Fibroblast of lung (primary cell): Measurements from ENCODE around the gene CARD14. TPM values are rescaled to one million over a fixed set of nuclear protein-coding genes. Genes with fewer than 3 reads are reported as not detected.

Source experiments
- DNase-seq, 2 donors: peaks; one replicate each; pipeline versions ENCODE4 v3.0.0 to v3.0.0-alpha.2; 2010; ENCODE audit warnings: low read depth in 2 of 2
- H2AFZ ChIP-seq: 2 replicates; pipeline ENCODE4 v1.5.1; 2012; ENCODE audit warnings: low read length, control low read depth, inconsistent platforms
- H3K27ac ChIP-seq: 2 replicates; pipeline ENCODE4 v1.5.1; 2011; ENCODE audit warnings: low read length, control low read depth; ENCODE audit not compliant: insufficient read depth
- H3K27me3 ChIP-seq: 2 replicates; pipeline ENCODE4 v1.5.1; 2011; ENCODE audit warnings: mild to moderate bottlenecking, low read length; ENCODE audit not compliant: control insufficient read depth, insufficient read depth
- H3K36me3 ChIP-seq: 2 replicates; pipeline ENCODE4 v1.5.1; 2011; ENCODE audit warnings: low read length; ENCODE audit not compliant: control insufficient read depth, insufficient read depth
- H3K4me1 ChIP-seq: 2 replicates; pipeline ENCODE4 v1.5.1; 2011; ENCODE audit warnings: low read length; ENCODE audit not compliant: control insufficient read depth, insufficient read depth; ENCODE audit errors: extremely low read depth
- H3K4me2 ChIP-seq: 2 replicates; pipeline ENCODE4 v1.5.1; 2011; ENCODE audit warnings: low read length, control low read depth; ENCODE audit not compliant: insufficient read depth; ENCODE audit errors: extremely low read depth
- H3K4me3 ChIP-seq, 4 experiments: fragments of 200-600 bp in 1 of 4; sonication (generic) in 1 of 4; replicated peaks in 1 of 4; 2 replicates each; pipeline ENCODE4 v1.5.1; 2011 to 2016; ENCODE audit warnings: low read length in 4 of 4, low read depth in 3 of 4, mild to moderate bottlenecking in 3 of 4, control low read depth in 2 of 4, inconsistent platforms in 1 of 4, mixed read lengths in 1 of 4; ENCODE audit not compliant: insufficient read depth in 1 of 4; ENCODE audit errors: control extremely low read depth in 1 of 4
- H3K79me2 ChIP-seq: 2 replicates; pipeline ENCODE4 v1.5.1; 2012; ENCODE audit warnings: mild to moderate bottlenecking, low read length, inconsistent platforms; ENCODE audit not compliant: control insufficient read depth, insufficient read depth
- H3K9ac ChIP-seq: 2 replicates; pipeline ENCODE4 v1.5.1; 2011; ENCODE audit warnings: mild to moderate bottlenecking, low read length, control low read depth; ENCODE audit not compliant: insufficient read depth
- H3K9me3 ChIP-seq: 2 replicates; pipeline ENCODE4 v1.5.1; 2012; ENCODE audit warnings: low read depth, low read length; ENCODE audit not compliant: control insufficient read depth, insufficient read depth
- H4K20me1 ChIP-seq: 2 replicates; pipeline ENCODE4 v1.5.1; 2011; ENCODE audit warnings: low read length; ENCODE audit not compliant: control insufficient read depth, insufficient read depth; ENCODE audit errors: extremely low read depth
- CTCF ChIP-seq, 2 donors: IDR thresholded peaks in 1 of 2; conservative IDR thresholded peaks in 1 of 2; 1 replicate in 1 of 2; 2 replicates in 1 of 2; pipeline ENCODE4 v1.5.1; 2011 to 2012; ENCODE audit warnings: low read length in 2 of 2, control low read depth in 1 of 2, inconsistent platforms in 1 of 2, low read depth in 1 of 2, mild to moderate bottlenecking in 1 of 2
- EZH2 ChIP-seq: IDR thresholded peaks from 2 replicates; pipeline ENCODE4 v1.5.1; 2012; ENCODE audit warnings: low read length, control low read depth, mild to moderate bottlenecking; ENCODE audit errors: missing control alignments
- polyA plus RNA-seq, 2 donors: library from polyadenylated mRNA; depleted of rRNA in 1 of 2; stranded (reverse) in 1 of 2; unstranded in 1 of 2; fragments of >200 nt; gene quantifications; 2 replicates each; pipeline ENCODE4 v1.2.1, GENCODE V29; 2011 to 2012; ENCODE audit warnings: missing spikeins in 1 of 2
- total RNA-seq: library from RNA; depleted of rRNA; stranded (reverse); fragments of >200 nt; gene quantifications from 2 replicates; pipeline ENCODE4 v1.2.1, GENCODE V29; 2014

Gene CARD14
- total and polyA plus RNA-seq, 2 donors (not counting 1 experiment from before 2014, with no cell fraction given): 0.17 TPM; not detected in 1

- Histone ChIP-seq H3K4me3 (no peak overlapping the region), H4K20me1 (no peaks in the 10 kb centered on the region), H3K79me2 (peaks cover 16% of the 10 kb centered on the region), H3K4me2 (no peak overlapping the region), H3K9me3 (no peaks in the 10 kb centered on the region), H3K36me3 (peaks cover 39% of the 10 kb centered on the region), H2AFZ (no peak overlapping the region), H3K9ac (no peak overlapping the region), H3K4me1 (no peaks in the 10 kb centered on the region), H3K27ac (no peak overlapping the region), H3K27me3 (no peaks in the 10 kb centered on the region)
- DNase-seq: no peak
- TF ChIP-seq CTCF (conservative IDR thresholded peaks at IDR 0.05 in 1 of 2, IDR thresholded peaks at IDR 0.05 in 1 of 2; ENCODE audit: low read depth in 1 of 2, low read length in 2 of 2) (no peak), EZH2 (no peak)
Observed at GRCh38 chr17:80138856-80139426, 30.9 kb upstream of the CARD14 start.

DNA sequence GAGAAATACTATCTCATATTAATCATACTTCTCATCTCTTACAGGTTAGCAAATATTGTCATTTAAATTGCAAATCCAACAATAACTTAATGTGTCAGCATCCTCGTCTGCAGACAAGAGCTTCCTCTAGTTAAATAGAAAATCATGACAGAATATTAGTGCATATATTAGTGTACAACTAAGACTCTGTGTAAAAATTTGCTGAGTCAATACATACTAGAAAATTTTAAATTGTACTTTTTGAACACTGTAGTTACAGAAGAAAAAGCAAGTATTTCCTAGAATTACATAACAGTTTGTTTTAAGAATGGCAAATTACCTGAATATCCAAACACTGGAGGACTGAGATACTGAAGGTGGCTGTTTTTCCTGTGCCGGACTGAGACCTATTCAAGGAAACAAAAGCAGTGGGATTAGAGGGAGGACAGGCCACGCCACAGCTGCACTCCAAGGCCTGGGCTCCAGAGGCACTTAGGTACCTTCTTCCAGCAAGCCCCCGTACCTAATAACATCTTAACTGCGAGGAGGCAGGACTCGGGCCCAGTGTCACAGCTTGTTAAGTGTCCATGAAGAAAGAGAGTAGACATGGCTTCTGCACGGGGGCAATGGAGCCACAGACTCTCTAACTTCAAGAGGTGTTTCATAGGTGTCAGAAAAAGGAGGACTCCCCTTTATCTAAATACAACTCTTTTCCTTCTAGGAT, 28.2 kb upstream of the CARD14 start:
- H4K20me1 ChIP-seq: no peaks in the 10 kb centered on the region
- H3K4me1 ChIP-seq: peaks cover 8% of the 10 kb centered on the region
- no peak overlapping the region for H3K4me3 ChIP-seq
- no peak overlapping the region for H3K9ac ChIP-seq
- DNase-seq: no peak
- peaks cover 37% of the 10 kb centered on the region for H3K36me3 ChIP-seq
- no peak overlapping the region for H2AFZ ChIP-seq
- no peaks in the 10 kb centered on the region for H3K27me3 ChIP-seq
- no peak for TF ChIP-seq EZH2
- no peak for TF ChIP-seq CTCF (conservative IDR thresholded peaks at IDR 0.05 in 1 of 2, IDR thresholded peaks at IDR 0.05 in 1 of 2; ENCODE audit: low read depth in 1 of 2, low read length in 2 of 2)
- H3K27ac ChIP-seq: no peak overlapping the region
- no peak overlapping the region for H3K4me2 ChIP-seq
- H3K9me3 ChIP-seq: no peaks in the 10 kb centered on the region
- peaks cover 43% of the 10 kb centered on the region for H3K79me2 ChIP-seq

DNA sequence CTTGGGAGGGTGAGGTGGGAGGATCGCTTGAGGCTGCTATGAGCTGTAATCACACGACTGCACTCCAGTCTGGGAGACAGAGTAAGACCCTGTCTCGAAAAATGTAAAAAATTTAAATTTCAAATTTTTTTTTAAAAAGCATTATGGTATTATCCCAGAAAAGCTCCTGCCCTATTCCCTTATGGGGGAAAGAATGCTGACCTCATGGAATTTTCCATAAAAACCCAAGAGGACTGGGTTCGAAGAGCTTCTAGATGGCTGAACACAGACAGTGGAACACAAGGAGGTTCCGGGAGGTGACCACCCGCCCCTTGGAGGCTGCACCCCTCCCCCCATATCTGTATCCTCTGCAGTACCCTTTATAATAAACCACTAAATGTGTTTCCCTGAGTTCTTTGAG, 26.9 kb upstream of the CARD14 start:
- Histone ChIP-seq H3K9me3 (no peaks in the 10 kb centered on the region), H3K9ac (no peak overlapping the region), H4K20me1 (no peaks in the 10 kb centered on the region), H2AFZ (no peak overlapping the region), H3K27me3 (no peaks in the 10 kb centered on the region), H3K4me3 (no peak overlapping the region), H3K36me3 (peaks cover 28% of the 10 kb centered on the region), H3K4me2 (no peak overlapping the region), H3K79me2 (peaks cover 51% of the 10 kb centered on the region), H3K27ac (no peak overlapping the region), H3K4me1 (peaks cover 8% of the 10 kb centered on the region)
- TF ChIP-seq EZH2 (no peak), CTCF (conservative IDR thresholded peaks at IDR 0.05 in 1 of 2, IDR thresholded peaks at IDR 0.05 in 1 of 2; ENCODE audit: low read depth in 1 of 2, low read length in 2 of 2) (no peak)
- no peak for DNase-seq
